Pancreas (tissue), 10 donors: ENCODE measurements around the gene CREB3L4. TPM values are rescaled to one million over a fixed set of nuclear protein-coding genes. Genes with fewer than 3 reads are reported as not detected.

ENCODE experiments used
- ATAC-seq, 4 donors: fragments of 200-7000 bp; cut with Tn5 transposase; one replicate each; pipeline versions ENCODE4 v1.8.0 to v1.9.1; 2020; ENCODE audit warnings: mild to moderate bottlenecking in 4 of 4, moderate library complexity in 4 of 4
- DNase-seq, 6 donors: peaks; one replicate each; pipeline ENCODE4 v3.0.0-alpha.2; 2020
- FAIRE-seq: peaks from 2 replicates; lab custom pipeline; 2012; peaks lifted over from hg19 to GRCh38; lab: Jason Lieb, UNC
- H3K27ac ChIP-seq, 4 donors: fragments of 200-600 bp; sonication (generic); 1 replicate in 3 of 4; 2 replicates in 1 of 4; pipeline versions ENCODE4 v1.5.0 to v1.8.0; 2020
- H3K27me3 ChIP-seq, 4 donors: fragments of 200-600 bp; one replicate each; pipeline ENCODE4 v1.8.0; 2021
- H3K36me3 ChIP-seq, 3 donors: fragments of 200-600 bp; sonication (generic) in 1 of 3; one replicate each; pipeline versions ENCODE4 v1.5.0 to v1.8.0; 2020 to 2021
- H3K4me1 ChIP-seq, 3 donors: fragments of 200-600 bp; one replicate each; pipeline ENCODE4 v1.8.0; 2021
- H3K4me3 ChIP-seq, 4 donors: fragments of 200-600 bp; sonication (generic) in 2 of 4; one replicate each; pipeline versions ENCODE4 v1.5.0 to v1.8.0; 2020 to 2021
- H3K9me3 ChIP-seq, 4 donors: fragments of 200-600 bp; one replicate each; pipeline ENCODE4 v1.8.0; 2021
- WGBS, 2 donors: extraction: QIAGEN DNeasy Blood & Tissue Kit; methylation state at CpG; one replicate each; pipeline ENCODE4 v1.1.7; 2013; 5-methylcytosine and 5-hydroxymethylcytosine counted together
- intact Hi-C, 3 donors: fragments of 100-400 bp; cut with DNase I; formaldehyde crosslinking; loops; one replicate each; pipeline versions ENCODE4 v1.11.1 to v1.14.2; 2022
- polyA plus RNA-seq, 2 donors: library from polyadenylated mRNA; stranded (reverse); fragments of 200-250 nt; gene quantifications; one replicate each; pipeline ENCODE4 v1.2.3, GENCODE V29; 2013
- total RNA-seq, 6 donors: library from RNA; stranded (reverse); fragmentation: NEBNext Ultra II Directional in 4 of 6; extraction: Animal tissue kit (Norgen Biotek cat#: 25700) in 4 of 6; gene quantifications; one replicate each; pipeline versions ENCODE4 v1.2.1 to v1.2.4, GENCODE V29; 2021 to 2023
- TF ChIP-seq, protein P1 (sequence below), 4 donors: fragments of 200-600 bp; sonication (generic) in 3 of 4; IDR thresholded peaks; one replicate each; pipeline versions ENCODE4 v1.5.0 to v1.8.0; 2021; ENCODE audit warnings: antibody characterized with exemption in 4 of 4
- donor health status: healthy with polysubstance abuse.
- donor health status: DM: no; HTN: no; CAD: no; lungs with moderate emphysema.
- donor health status: DM: no; HTN: no; CAD: no.
- donor health status: control.
- donor health status: control.
- donor health status: Bipolar disorder and iron deficiency.
- donor health status: DM: yes; HTN: yes; CAD: no.
- donor health status: DM: no; HTN: no; CAD: no.
- donor health status: DM: no; HTN: no; CAD: no.
- donor health status: DM: yes; HTN: yes; CAD: no.

CREB3L4 gene
- total and polyA plus RNA-seq, 8 donors, result 6.5 to 19.6 (median 9.6) TPM

DNA sequence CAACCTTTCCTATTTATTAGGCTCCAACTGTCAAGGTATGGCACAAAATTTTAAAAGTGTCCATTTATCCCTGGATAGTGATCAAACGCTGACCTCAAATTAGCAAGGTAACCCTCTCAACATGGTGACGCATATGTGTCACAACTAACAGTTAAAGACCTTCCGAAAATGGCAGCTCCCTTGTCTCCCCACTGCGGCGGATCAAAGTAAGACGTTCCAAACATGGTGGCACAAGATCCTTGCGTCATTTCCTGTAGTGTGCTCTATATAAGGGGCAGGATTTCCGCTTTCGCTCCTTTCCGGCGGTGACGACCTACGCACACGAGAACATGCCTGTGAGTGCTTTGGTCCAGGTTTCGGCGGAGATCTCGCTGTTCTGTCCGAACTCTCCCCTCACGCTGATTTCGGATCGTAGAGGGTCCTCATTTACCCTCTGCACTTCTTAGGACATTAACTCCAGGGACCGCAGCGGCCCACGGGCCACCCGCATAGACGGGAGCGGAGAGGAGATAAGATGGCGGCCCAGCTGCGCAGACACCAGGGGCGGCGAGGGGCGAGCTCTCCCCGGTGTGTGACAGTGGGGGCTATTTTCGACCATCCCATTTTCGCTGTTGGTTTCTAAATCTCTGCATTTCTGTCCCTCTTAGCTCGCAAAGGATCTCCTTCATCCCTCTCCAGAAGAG, 22.9 kb downstream of the CREB3L4 start, which contains the start of gene RPS27:
Gene RPS27, plus strand, starts transcription at position 295 of the 683 bp plus-strand sequence. Its CDS starts 35 bp downstream, at position 330.
- 0% methylated on average over 36 of the region's 36 CpGs for WGBS, 2 donors
- Histone ChIP-seq H3K36me3 (peaks cover 0 to 26% (median 4%) of the 10 kb centered on the region in 3 donors), H3K4me1 (peaks cover 11 to 17% (median 14%) of the 10 kb centered on the region in 3 donors), H3K27me3 (no peaks in the 10 kb centered on the region), H3K9me3 (no peaks in the 10 kb centered on the region), H3K27ac (peak within 1 kb of the TSS; percentile 75 to 96 (median 92)), H3K4me3 (peak within 1 kb of the TSS; percentile 79 to 87 (median 85))
- FAIRE-seq (peak; percentile 83), DNase-seq (peak; percentile 82 to 96 (median 93)), ATAC-seq (peak; percentile 70 to 82 (median 77))
- TF ChIP-seq, protein P1, sequence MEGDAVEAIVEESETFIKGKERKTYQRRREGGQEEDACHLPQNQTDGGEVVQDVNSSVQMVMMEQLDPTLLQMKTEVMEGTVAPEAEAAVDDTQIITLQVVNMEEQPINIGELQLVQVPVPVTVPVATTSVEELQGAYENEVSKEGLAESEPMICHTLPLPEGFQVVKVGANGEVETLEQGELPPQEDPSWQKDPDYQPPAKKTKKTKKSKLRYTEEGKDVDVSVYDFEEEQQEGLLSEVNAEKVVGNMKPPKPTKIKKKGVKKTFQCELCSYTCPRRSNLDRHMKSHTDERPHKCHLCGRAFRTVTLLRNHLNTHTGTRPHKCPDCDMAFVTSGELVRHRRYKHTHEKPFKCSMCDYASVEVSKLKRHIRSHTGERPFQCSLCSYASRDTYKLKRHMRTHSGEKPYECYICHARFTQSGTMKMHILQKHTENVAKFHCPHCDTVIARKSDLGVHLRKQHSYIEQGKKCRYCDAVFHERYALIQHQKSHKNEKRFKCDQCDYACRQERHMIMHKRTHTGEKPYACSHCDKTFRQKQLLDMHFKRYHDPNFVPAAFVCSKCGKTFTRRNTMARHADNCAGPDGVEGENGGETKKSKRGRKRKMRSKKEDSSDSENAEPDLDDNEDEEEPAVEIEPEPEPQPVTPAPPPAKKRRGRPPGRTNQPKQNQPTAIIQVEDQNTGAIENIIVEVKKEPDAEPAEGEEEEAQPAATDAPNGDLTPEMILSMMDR (IDR thresholded peaks at IDR 0.05), result no peak
- intact Hi-C loops, result no loop called here

DNA sequence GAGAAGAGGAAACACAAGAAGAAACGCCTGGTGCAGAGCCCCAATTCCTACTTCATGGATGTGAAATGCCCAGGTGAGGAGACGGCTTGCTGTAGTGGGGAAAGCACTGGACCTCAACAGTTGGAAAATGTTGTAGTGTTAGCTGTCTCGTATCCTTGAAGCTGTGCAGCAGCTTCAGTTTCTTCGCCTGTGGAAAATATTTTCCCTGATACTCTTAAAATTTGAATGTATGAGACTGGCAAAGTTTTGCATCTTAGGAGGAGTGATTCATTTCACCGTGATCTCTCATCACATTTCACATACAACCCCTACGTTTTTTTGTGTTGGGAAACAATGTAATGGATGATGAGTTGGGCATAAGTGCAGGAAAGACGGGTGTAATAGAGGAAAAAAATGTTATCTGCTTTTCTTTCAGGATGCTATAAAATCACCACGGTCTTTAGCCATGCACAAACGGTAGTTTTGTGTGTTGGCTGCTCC, 23.5 kb downstream of the CREB3L4 start:
- no peak for DNase-seq
- intact Hi-C loops, result no loop called here
- 4 to 5% methylated on average over 9 of the region's 9 CpGs for WGBS, 2 donors
- Histone ChIP-seq H3K27ac (peak overlapping the region; percentile 75 to 96 (median 92)), H3K36me3 (peaks cover 0 to 26% (median 4%) of the 10 kb centered on the region in 3 donors), H3K4me3 (peak overlapping the region; percentile 79 to 87 (median 85)), H3K4me1 (peaks cover 11 to 17% (median 14%) of the 10 kb centered on the region in 3 donors), H3K9me3 (no peaks in the 10 kb centered on the region), H3K27me3 (no peaks in the 10 kb centered on the region)
- no peak for ATAC-seq
- TF ChIP-seq, protein P1 (IDR thresholded peaks at IDR 0.05), result no peak
- no peak for FAIRE-seq

DNA sequence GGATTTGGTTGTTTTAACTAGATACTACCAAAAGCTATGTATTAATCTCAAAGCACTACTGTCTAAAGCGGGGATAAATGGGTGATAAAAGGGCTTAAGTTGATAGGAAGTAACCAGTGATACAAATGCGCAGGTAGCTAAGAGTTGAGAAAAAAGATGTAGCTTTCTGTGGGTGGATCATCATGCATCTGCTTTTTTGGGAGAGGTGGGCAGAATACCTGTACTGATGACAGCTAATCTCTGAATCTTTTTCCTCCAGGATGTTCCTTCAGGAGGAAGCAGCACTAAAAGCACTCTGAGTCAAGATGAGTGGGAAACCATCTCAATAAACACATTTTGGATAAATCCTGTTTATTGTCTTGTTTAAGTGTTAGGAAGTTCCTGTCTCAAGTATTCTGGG, 24.1 kb downstream of the CREB3L4 start:
- ATAC-seq (no peak), FAIRE-seq (no peak), DNase-seq (no peak)
- no peaks in the 10 kb centered on the region for H3K27me3 ChIP-seq
- H3K9me3 ChIP-seq, result no peaks in the 10 kb centered on the region
- 78 to 83% methylated on average over 2 of the region's 2 CpGs for WGBS, 2 donors
- peak overlapping the region in 2 of 4 donors; percentile 93 to 96 for H3K27ac ChIP-seq
- H3K4me1 ChIP-seq, result peaks cover 11 to 17% (median 14%) of the 10 kb centered on the region in 3 donors
- H3K36me3 ChIP-seq, result peaks cover 0 to 26% (median 4%) of the 10 kb centered on the region in 3 donors
- TF ChIP-seq, protein P1 (IDR thresholded peaks at IDR 0.05), result no peak
- intact Hi-C loops, result no loop called here
- peak overlapping the region; percentile 79 to 87 (median 85) for H3K4me3 ChIP-seq

DNA sequence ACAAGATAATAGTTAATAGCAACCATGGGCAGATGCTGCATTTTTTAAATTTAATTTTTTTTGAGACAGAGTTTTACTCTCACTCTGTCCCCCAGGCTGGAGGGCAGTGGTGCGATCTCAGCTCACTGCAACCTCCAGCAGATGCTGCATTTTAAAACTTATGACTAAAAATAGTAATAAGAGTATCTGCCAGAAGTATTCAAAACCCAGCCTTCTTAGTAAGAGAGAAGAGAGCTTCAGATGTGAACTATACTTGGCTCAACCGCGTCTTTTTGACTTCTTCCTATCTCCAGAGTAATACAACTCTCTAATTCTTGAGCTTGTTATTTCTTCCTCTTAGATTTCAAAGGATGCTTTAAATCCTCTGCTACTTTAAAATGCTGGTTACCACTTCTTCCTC, 27.5 kb downstream of the CREB3L4 start:
- Histone ChIP-seq H3K9me3 (no peaks in the 10 kb centered on the region), H3K36me3 (peaks cover 0 to 26% (median 4%) of the 10 kb centered on the region in 3 donors), H3K27me3 (no peaks in the 10 kb centered on the region), H3K4me1 (peaks cover 11 to 17% (median 14%) of the 10 kb centered on the region in 3 donors), H3K4me3 (no peak overlapping the region), H3K27ac (no peak overlapping the region)
- intact Hi-C loops, result no loop called here
- ATAC-seq (no peak), DNase-seq (no peak), FAIRE-seq (no peak)
- WGBS, 2 donors, result 87 to 93% methylated on average over 3 of the region's 3 CpGs
- TF ChIP-seq, protein P1 (IDR thresholded peaks at IDR 0.05), result no peak
